Stimulated activated CD8-positive, alpha-beta memory T cell treated with anti-CD3 and anti-CD28 coated beads, Interleukin-12 subunit alpha, Interleukin-12 subunit beta, amount 100 ng/mL, for 1 hour (primary cell): Measurements from ENCODE around the gene TIGD7.

Source experiments
- DNase-seq: peaks from one replicate; pipeline ENCODE4 v3.0.0-alpha.2; 2020; ENCODE audit warnings: low read depth

The TIGD7 gene, protein sequence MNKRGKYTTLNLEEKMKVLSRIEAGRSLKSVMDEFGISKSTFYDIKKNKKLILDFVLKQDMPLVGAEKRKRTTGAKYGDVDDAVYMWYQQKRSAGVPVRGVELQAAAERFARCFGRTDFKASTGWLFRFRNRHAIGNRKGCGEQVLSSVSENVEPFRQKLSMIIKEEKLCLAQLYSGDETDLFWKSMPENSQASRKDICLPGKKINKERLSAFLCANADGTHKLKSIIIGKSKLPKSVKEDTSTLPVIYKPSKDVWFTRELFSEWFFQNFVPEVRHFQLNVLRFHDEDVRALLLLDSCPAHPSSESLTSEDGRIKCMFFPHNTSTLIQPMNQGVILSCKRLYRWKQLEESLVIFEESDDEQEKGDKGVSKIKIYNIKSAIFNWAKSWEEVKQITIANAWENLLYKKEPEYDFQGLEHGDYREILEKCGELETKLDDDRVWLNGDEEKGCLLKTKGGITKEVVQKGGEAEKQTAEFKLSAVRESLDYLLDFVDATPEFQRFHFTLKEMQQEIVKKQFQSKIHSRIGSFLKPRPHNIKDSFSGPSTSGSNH

DNA sequence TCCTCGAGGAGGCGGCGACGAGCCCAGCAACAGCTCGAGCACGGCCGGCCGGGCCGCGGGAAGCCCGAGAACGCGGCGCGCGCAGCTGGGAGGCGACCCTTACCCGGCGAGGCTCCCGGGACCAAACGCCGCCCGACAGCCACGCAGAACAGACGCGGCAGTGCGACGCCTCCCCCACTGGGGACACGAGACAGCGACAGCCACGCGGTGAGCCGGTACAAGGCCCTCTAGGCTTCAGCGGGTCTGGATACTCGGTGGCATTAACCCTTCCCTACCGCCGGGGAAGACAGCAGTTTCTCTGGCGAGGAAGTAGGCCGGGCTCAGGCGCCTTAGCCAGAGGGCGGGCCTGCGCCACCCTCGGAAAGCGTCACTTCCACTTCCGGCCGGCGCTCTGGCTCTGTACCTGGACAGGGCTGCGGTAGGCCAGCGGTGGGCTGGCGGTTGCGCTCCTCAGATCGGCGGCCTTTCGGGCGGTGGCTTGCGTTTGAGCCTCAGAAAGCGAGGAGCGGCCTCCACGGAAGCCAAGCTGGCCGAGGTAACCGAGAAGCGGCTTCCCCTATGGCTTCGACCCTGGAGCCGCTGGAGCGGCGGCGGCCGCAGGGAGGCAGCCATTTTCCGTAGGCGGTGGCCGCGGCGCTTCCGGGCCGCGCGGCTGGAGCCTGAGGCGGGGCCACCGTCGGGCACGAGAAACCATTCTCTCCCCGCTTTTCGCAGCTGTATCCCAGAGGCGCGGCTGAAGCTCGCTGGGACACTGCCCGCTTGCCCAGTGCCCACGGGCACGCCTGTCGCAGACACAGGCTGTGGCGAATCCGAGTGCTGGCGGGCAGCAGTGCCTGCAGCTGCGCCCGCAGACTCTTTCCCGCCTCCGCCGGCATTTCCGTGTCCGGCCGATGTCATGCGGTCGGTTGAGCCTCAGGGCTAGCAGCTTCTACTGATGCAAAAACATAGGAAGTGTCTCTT, at the start of gene TIGD7, which contains the start of gene ZNF75A:
TSS of gene TIGD7 (minus strand) at position 322 of the 960 bp plus-strand sequence. CDS start 4,816 bp downstream, outside the sequence.
TSS of gene ZNF75A (plus strand) at position 389 of the 960 bp plus-strand sequence. CDS start 2,932 bp downstream, outside the sequence.
- DNase-seq, result peak; percentile 58

DNA sequence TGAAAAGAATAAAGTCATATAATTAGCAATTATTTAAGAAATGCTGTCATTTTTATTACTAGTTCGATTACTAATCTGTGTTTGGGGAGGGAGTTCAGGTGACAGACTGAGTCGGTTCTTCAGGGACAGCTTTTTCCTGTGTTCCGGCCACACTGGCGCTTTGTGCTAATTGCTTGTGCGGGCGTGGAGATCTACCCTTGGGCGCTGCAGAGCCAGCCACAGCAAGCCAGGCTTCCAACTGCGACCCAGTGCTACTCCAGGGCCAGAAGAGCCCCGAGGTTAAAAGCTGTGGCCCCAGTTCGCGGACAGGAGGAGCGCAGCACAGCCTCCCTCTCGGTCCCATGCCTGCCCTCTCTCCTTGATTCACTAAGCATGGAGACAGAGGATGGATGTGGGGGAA, 43.9 kb upstream of the TIGD7 start:
- no peak for DNase-seq

DNA sequence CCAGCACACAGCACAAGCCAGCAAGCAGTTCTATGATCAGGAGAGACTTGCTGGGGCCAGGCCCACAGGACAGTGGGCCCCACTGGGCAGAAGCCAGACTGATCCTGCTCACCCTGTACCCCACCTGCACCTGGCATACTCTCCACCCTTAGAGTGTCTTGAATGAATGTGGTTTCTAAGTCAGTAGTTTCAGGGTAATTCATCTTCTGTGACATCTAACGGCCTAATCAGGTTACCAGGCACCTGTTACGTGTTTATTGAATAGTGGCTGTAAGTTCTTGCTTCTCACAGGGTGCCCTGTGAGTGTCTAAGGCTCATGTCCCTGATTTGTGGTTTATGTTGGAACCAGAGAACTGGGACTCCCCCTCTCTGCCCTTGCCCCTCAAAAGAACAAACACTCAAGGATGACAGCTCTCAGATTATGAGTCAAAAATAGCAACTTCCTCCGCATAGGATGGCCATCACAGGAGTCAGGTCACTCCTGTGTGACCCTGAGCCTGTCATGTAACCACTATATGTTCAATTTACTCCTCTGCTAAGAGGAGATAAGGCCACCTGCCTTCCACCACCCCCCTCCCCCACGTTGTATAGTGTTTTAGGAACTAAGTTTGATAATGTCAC, 43.4 kb upstream of the TIGD7 start:
- no peak for DNase-seq

DNA sequence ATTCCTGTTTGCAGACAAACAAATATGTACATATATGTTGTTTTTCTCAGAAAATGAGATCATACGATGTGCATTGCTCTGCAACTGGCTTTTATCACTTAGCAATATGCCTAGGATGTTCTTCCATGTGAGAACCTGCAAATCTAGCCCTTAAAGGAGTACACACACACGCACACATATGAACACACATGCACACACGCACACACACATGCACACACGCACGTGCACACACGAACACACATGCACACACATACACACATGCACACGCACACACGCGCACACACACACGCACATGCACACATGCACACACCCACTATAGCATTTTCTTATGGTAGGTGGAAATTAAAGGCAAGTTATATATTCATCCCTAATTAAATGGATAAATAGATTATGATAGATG, 42.4 kb upstream of the TIGD7 start:
- DNase-seq, result no peak

DNA sequence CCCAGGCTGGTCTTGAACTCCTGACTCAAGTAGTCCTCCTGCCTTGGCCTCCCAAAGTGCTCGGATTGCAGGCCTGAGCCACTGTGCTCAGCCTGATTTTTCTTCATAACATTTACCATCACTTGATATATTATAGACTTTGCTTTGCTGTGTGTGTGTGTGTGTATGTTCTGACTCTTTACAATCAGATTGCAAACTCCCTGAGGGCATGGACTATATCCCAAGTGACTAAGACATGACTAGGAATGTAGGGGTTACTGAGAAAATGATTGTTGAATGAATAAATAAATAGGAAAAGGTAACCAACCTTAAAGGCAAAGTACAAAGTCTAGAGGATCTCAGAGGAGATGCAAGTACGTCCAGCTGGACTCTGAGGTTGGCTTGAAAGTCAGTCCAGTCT, 40.8 kb upstream of the TIGD7 start:
- no peak for DNase-seq

DNA sequence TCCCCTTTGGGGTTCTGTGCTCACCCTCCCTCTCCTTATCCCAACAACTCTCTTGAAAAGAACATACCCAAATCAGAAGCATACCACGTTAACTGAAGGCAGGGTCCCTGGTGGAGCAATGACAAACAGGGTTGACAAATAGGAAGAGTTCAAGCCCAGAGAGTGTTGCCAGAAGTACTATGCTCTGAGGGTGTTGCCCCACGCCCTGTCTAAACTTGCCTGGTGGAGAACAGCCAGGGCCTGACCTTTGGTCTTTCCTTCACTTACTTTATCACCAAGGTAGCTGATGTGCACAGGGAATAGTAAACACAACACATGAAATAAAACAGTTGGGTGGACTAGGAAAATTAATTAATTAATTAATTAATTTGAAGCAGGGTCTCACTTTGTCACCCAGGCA, 23.4 kb upstream of the TIGD7 start:
- DNase-seq, result no peak

DNA sequence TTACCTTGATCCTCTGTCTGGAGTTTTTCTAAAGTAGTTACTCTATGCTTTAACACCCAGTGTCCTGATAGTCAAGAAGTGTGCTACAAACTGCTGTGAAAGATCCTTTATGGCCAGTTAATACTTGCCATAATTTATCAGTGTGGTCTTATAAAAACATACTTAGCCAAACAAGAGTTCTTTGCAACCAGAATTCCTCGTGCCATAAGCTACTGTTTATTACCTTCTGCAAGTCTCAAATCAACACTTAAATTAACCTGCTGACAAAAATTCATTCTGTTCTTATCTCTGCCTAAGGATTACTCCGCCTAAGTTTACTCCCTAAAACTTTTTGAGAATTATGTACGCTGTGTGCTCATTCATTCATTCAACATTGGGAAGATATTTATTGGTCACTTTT, 22.9 kb upstream of the TIGD7 start:
- DNase-seq, result no peak

DNA sequence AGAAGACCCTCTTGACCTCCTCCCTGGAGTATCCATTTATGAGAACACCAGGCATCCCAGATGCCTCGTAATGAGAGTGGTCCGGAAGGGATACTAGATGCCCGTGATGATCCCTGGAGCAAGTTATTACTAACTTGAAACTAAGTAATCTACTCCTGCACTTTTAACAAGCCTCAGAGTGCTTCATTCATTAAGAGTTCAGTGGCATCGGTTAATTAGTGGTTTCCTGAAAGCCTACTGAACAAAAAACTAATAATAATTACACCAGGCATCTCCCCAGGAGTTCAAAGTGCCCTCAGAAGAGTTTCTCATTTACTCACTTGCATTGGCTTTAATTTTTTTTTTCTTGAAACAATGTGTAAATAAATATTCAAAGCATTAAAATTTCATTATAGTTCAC, 22.3 kb upstream of the TIGD7 start:
- no peak for DNase-seq

DNA sequence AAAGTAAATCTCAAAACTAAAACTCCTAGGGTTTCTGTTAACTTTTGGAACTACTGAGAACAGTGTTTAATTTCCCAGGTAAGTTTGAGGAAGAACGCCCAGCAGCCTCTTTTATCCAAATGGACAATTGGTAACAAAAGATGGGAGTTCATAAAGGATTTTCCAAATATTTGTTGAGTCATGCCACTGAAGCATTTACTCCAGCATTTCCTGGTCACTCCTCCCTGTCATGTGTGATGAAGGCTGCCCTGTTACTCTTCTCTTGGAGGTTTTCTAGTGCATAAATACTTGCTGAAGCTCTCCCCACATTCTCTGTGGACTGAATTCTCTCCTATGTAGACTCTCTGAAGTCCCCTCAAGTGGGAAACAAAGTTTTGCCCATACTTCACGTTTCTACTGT, 16.6 kb upstream of the TIGD7 start:
- DNase-seq, result no peak

DNA sequence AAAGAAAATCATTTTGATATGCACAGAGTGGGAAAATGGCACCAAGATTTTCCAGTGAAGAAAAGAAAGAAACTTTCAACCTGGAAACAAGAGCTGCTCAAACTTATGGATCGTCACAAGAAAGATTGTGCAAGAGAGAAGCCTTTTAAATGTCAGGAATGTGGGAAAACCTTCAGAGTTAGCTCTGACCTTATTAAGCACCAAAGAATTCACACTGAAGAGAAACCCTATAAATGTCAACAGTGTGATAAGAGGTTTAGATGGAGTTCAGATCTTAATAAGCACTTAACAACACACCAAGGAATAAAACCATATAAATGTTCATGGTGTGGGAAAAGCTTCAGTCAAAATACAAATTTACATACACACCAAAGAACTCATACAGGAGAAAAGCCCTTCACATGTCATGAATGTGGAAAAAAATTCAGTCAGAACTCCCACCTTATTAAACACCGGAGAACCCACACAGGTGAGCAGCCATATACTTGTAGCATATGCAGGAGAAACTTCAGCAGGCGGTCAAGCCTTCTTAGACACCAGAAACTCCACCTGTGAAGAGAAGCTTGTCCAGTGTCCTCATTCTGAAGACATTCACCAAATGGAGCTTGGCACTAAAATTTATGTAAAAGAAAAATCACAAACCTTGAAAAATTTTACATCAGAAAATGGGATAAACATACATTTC, 12.2 kb upstream of the TIGD7 start:
- DNase-seq, result no peak

DNA sequence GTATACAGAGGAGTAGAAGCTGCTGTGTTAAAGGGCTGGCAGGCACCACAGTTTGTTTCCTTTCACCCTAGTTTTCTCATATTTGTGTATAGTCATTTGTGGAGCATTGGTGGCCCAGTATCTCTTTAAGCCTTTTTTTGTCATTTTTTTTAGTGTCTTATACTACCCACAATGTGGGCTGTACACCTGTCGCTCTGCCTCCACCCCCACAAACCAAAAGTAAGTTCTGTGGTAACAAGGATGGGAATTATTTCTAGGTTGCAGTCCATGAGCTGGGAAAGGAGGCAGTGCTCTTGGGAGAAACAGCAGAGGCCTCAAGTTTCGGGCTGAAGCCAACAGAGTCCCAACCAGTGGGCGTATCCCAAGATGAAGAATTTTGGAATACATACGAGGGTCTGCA, 6.3 kb upstream of the TIGD7 start:
- DNase-seq, result no peak

DNA sequence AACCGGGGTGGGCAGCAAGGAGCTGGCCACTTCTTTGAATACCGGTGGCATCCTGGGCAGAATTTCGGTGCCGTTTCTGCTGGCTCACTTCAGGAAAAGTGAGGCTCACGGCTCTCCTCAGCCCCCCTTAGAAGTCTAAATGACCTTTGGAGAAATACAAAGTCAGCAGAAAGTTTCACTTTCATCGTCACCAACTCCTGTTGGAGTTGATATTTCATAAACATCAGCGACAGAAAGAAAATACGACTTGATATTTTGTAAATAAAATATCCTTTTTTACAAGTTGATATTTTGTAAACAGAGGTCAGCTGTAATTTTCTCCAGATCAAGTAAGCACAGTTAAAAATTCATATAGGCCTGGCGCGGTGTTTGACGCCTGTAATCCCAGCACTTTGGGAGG, 848 bp upstream of the TIGD7 start:
- DNase-seq, result no peak

DNA sequence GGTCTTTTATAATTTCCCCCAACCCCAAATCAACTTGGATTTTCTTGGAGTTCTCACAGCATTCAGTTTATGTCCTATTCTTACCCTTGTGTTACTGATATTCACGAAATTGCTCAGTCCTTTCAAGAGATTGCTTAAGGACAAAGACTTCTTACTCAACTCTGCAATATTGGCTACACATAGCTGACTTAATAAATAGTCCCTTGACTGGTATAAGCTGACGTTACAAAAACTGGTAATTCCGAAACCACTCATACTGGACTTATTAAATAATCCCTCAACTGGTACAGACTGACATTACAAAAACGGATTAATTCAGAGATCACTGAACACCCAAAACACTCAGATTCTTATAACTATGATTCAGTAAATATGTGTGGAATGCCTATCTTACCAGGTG, 860 bp downstream of the TIGD7 start:
- no peak for DNase-seq

DNA sequence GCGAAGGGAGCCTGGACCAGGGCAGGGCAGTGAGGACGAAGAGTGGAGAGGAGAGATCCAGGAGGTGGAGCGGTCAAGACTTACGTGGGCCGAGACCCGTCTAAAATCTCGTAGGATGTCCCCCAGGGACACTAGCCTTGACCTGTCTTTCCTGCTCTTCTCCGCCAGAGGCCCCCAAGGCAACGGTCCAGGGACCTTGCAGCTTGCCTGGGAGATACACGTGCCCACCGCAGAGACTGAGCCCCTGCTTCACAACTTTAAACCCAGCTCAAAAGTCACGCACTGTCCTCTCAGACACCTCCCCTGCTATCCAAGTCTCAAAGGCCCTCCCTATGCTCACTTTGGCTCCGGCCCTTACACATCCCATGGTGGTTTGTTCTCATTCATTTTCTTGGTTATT, 9.4 kb downstream of the TIGD7 start:
- no peak for DNase-seq

DNA sequence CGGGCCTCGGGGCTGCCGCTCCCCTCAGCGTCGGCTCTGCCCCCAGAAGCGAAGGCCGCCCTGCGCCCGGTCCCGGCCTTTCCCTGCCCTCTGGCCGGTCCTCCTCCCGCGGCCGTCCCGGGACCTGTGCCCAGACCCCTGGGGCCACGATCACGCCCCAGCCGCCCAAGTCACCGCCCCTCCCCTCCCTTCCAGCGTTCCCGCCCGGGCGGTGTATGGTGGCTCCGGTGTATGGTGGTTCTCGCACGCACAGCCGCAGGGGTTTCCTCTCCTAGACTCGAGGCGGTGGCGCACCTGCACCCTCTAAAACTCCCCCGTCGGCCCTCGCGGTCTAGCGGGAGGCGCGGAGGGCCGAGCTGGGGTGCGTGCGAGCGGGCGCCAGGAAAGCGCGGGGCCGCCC, 10.0 kb downstream of the TIGD7 start:
- DNase-seq, result no peak

DNA sequence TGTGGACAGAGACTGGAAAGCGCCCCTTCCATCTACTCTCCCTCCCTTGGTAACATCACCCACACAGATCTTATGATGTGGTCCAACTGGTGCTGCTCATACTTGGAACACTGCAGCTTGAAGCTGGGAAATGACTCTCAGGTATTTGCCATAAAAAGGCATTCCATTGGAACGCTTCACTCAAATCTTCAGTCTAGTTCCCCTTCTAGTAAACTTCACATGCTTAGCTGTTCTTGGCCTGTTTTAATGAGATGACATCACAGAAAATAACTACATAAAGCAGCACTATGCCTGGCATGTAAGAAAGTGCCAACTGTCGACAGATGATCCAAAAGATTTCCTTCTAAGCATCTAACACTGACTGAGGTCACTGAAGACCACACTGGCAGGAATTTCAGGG, 12.6 kb downstream of the TIGD7 start:
- no peak for DNase-seq

DNA sequence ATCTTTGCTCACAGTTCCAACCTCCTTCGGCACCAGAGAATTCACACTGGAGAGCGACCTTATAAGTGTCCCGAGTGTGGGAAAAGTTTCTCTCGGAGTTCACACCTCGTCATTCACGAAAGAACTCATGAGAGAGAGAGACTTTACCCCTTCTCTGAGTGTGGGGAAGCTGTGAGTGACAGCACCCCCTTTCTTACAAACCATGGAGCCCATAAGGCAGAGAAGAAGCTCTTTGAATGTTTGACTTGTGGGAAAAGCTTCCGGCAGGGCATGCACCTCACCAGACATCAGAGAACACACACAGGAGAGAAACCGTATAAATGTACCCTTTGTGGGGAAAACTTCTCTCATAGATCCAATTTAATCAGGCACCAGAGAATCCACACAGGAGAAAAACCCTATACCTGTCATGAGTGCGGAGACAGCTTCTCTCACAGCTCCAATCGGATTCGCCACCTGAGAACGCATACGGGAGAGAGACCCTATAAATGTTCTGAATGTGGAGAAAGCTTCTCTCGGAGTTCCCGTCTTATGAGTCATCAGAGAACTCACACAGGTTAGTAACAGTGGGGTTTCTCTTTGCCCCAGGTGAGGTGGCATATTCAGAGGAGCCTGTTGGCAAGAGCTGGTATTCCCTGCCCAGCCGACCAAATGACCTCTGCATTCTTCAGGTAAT, 15.1 kb downstream of the TIGD7 start:
- no peak for DNase-seq

DNA sequence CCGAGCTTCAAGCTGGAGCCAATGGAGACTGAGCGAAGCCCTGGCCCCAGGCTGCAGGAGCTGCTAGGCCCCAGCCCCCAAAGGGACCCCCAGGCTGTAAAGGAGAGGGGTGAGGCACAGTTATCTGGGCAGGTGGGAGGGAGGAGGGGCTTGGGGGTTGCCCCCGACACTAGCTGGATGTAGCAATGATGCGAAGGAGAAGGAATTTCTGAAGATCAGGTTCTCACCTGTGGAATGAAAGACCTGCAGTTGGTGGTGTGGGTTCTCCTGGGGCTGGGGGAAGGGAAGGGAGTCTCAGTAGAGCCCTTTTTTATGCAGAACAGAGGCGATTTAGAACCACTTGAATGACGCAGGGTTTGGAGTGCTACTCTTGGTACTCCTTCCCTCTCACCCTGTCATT, 20.1 kb downstream of the TIGD7 start:
- no peak for DNase-seq

DNA sequence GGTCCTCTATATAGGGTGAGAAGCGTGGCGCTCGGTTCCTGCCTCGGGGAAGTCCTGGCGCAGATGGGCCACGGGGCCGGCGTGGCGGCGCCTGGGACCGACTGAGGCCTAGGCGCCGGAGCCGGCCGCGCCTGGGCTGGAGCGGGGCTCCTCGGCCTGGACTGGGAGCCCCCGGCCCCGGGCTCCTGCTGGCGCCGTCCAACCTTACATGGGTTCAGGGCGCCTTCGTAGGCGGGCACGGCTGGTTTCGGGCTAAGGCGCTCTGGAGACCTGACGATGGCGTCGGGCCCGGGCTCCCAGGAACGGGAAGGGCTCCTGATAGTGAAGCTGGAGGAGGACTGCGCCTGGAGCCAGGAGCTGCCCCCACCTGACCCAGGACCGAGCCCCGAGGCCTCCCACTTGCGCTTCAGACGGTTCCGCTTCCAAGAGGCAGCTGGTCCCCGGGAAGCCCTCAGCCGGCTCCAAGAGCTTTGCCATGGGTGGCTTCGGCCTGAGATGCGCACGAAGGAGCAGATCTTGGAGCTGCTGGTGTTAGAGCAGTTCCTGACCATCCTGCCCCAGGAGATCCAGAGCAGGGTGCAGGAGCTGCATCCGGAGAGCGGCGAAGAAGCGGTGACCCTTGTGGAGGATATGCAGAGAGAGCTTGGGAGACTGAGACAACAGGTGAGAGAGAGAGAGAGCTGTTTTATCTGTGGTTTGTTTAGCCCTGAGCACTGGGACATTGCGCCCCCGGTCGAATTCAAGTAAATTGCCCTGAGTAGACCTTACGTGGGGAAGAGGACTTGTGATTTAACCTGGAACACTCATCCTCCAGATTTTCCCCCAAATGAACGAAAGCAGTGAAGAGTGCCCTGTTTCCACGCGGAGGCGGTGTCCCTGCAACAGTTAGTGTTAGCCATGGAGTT, 21.4 kb downstream of the TIGD7 start:
- no peak for DNase-seq
